ENCODE measurements around the gene SCYL1.
A peak's percentile ranks its signal among the peaks of the same experiment; 100 is the strongest.

SCYL1 gene

DNA sequence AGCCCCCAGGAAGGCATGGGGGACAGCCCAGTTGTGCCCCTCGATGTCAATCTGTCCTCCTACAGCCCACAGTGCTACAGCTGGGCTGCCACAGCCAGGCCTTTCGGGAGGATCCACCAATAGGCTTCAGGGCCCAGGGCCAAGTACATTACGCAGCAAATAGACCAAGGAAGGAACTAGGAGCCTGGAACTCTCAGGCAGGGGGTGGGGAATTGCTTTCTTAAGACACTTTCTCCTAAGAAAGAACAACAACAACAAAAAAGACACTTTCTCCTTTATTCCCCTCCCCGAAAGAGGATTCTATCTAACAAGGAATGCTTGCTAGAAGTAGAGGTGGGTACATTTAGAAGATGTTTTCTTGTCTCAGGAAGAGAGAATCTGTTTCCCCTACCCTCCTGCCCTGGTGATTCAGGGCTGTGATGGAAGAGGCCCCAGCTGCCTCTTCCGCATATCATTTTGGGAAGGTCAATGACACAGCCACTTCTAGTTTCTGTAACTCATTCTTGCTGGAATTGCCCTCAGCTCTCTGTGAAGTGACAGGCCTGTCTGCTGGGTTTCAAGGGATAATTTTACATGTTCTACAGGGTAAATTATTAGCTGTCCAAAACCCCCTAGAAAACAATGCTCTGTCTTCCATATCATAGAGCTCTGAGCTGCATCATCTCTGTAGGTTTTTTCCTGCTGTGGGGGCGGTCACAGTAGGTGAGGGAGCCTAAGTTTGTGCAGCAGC, 32.1 kb upstream of the SCYL1 start:
- Histone ChIP-seq H3K9ac (ENCODE audit: low read length) (peak overlapping the region; percentile 48), H3K27me3 (ENCODE audit: insufficient read depth, low read length) (no peaks in the 10 kb centered on the region), H3K4me2 (ENCODE audit: low read length) (peak overlapping the region; percentile 23; the same call in 1 of the 2 replicates), H3K36me3 (ENCODE audit: insufficient read depth, low read length) (no peaks in the 10 kb centered on the region), H3K4me3 (ENCODE audit: low read depth, low read length, poor library complexity, severe bottlenecking) (no peak overlapping the region), H4K20me1 (ENCODE audit: insufficient read depth, low read length) (no peaks in the 10 kb centered on the region), H3K9me3 (ENCODE audit: low read length) (no peaks in the 10 kb centered on the region), H2AFZ (ENCODE audit: low read length) (peak overlapping the region; percentile 26; the same call in 1 of the 2 replicates), H3K27ac (ENCODE audit: low read depth, low read length, poor library complexity, severe bottlenecking) (peak overlapping the region; percentile 83), H3K79me2 (ENCODE audit: insufficient read depth, low read length) (no peaks in the 10 kb centered on the region), H3F3A (ENCODE audit: insufficient read depth, low read length) (no peaks in the 10 kb centered on the region; the same call in 1 of the 2 replicates), H3K4me1 (ENCODE audit: insufficient read depth, low read length, severe bottlenecking) (peaks cover 90% of the 10 kb centered on the region), H3K9me2 (ENCODE audit: low read depth, low read length) (no peaks in the 10 kb centered on the region)
- TF ChIP-seq, protein P1, sequence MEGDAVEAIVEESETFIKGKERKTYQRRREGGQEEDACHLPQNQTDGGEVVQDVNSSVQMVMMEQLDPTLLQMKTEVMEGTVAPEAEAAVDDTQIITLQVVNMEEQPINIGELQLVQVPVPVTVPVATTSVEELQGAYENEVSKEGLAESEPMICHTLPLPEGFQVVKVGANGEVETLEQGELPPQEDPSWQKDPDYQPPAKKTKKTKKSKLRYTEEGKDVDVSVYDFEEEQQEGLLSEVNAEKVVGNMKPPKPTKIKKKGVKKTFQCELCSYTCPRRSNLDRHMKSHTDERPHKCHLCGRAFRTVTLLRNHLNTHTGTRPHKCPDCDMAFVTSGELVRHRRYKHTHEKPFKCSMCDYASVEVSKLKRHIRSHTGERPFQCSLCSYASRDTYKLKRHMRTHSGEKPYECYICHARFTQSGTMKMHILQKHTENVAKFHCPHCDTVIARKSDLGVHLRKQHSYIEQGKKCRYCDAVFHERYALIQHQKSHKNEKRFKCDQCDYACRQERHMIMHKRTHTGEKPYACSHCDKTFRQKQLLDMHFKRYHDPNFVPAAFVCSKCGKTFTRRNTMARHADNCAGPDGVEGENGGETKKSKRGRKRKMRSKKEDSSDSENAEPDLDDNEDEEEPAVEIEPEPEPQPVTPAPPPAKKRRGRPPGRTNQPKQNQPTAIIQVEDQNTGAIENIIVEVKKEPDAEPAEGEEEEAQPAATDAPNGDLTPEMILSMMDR (IDR thresholded peaks at IDR 0.05; ENCODE audit: low read length), result no peak
- no peak for TF ChIP-seq EZH2 (IDR thresholded peaks at IDR 0.05; ENCODE audit: borderline replicate concordance, low read length)

DNA sequence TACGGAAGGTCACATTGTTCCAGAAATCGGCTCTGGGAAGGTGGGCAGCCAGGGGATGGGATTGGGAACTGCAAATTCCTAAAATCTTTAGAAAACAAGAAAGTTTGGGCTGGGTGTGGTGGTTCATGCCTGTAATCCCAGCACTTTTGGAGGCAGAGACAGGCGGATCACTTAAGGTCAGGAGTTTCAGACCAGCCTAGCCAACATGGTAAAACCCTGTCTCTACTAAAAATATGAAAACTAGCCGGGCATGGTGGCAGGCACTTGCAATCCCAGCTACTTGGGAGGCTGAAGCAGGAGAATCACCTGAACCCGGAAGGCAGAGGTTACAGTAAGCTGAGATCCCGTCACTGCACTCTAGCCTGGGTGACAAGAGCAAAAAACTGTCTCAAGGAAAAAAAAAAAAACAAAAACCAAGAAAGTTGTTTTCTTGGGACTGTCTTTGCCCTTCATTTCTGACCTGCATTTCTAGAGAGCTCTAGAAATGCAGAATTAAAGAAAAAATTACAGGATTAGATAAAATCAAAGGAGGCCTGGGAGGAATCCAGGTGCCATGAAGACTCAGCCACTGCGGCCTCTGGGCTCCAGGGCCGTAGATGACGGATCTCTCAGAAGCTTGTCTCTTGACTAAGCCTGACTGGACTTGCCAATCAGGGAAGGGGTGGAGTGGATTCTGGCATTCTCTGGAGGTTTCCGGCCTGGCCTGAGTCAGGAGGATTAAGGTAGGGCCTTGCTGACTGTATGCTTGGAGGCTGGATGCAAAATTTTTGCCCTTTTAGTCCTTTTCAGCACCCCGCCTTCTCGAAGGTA, 31.3 kb upstream of the SCYL1 start:
- H3K79me2 ChIP-seq (ENCODE audit: insufficient read depth, low read length), result no peaks in the 10 kb centered on the region
- TF ChIP-seq, protein P1 (IDR thresholded peaks at IDR 0.05; ENCODE audit: low read length), result no peak
- TF ChIP-seq EZH2 (IDR thresholded peaks at IDR 0.05; ENCODE audit: borderline replicate concordance, low read length), result no peak
- peak overlapping the region; percentile 26; the same call in 1 of the 2 replicates for H2AFZ ChIP-seq (ENCODE audit: low read length)
- H3K9ac ChIP-seq (ENCODE audit: low read length), result peak overlapping the region; percentile 48
- H3K4me2 ChIP-seq (ENCODE audit: low read length), result peak overlapping the region; percentile 22; the same call in 1 of the 2 replicates
- no peaks in the 10 kb centered on the region for H3K36me3 ChIP-seq (ENCODE audit: insufficient read depth, low read length)
- H4K20me1 ChIP-seq (ENCODE audit: insufficient read depth, low read length), result no peaks in the 10 kb centered on the region
- peaks cover 90% of the 10 kb centered on the region for H3K4me1 ChIP-seq (ENCODE audit: insufficient read depth, low read length, severe bottlenecking)
- H3K27me3 ChIP-seq (ENCODE audit: insufficient read depth, low read length), result no peaks in the 10 kb centered on the region
- no peaks in the 10 kb centered on the region; the same call in 1 of the 2 replicates for H3F3A ChIP-seq (ENCODE audit: insufficient read depth, low read length)
- H3K9me3 ChIP-seq (ENCODE audit: low read length), result no peaks in the 10 kb centered on the region
- peak overlapping the region; percentile 83 for H3K27ac ChIP-seq (ENCODE audit: low read depth, low read length, poor library complexity, severe bottlenecking)
- no peak overlapping the region for H3K4me3 ChIP-seq (ENCODE audit: low read depth, low read length, poor library complexity, severe bottlenecking)
- H3K9me2 ChIP-seq (ENCODE audit: low read depth, low read length), result no peaks in the 10 kb centered on the region

DNA sequence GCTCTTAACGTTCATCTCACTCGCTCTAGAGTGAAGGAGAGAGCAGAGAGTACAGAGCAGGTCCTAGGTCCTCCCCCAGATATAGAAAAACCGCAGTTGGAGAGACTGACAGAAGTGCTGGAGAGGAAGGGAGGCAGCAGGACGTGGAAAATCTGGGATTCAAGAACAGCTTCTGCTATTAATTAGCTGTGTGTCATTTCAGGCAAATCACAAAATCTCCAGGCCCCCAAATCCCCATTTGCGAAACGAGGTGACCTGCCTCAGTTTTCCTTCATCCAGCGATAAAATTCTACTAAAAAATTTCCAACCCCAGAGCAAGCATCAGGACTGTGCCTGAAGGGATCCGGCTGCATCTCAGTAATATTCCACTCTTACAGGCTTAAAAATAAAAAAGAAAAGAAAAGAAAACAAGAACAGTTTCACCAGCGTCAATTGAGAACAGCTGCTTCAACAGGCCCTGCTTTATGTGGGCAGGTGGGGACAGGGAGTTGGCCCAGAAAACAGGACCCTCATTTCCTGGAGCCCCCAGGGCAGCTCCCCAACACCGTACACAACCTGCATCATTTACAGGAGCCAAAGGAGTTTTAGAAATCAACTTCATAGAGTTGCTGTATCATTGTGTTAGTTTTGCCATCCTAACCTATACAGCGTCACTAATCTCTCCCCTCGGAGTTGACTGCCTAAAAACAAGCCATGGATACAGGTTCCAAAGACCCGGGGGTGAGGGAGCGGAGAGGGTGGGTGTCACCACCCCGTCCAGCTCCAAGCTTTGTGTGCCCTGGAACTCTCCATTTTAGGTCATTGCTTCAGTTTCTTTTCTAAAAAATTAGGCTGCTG, 28.4 kb upstream of the SCYL1 start:
- H3K36me3 ChIP-seq (ENCODE audit: insufficient read depth, low read length), result peaks cover 25% of the 10 kb centered on the region
- peak overlapping the region; percentile 99 for H3K27ac ChIP-seq (ENCODE audit: low read depth, low read length, poor library complexity, severe bottlenecking)
- no peaks in the 10 kb centered on the region for H3K9me3 ChIP-seq (ENCODE audit: low read length)
- peaks cover 64% of the 10 kb centered on the region for H3K4me1 ChIP-seq (ENCODE audit: insufficient read depth, low read length, severe bottlenecking)
- H3K79me2 ChIP-seq (ENCODE audit: insufficient read depth, low read length), result peaks cover 26% of the 10 kb centered on the region
- H4K20me1 ChIP-seq (ENCODE audit: insufficient read depth, low read length), result no peaks in the 10 kb centered on the region
- TF ChIP-seq, protein P1 (IDR thresholded peaks at IDR 0.05; ENCODE audit: low read length), result no peak
- no peak for TF ChIP-seq EZH2 (IDR thresholded peaks at IDR 0.05; ENCODE audit: borderline replicate concordance, low read length)
- peak overlapping the region; percentile 73 for H3K4me2 ChIP-seq (ENCODE audit: low read length)
- peak overlapping the region; percentile 87 for H3K9ac ChIP-seq (ENCODE audit: low read length)
- H3F3A ChIP-seq (ENCODE audit: insufficient read depth, low read length), result peaks cover 24% of the 10 kb centered on the region; the same call in 1 of the 2 replicates
- H3K27me3 ChIP-seq (ENCODE audit: insufficient read depth, low read length), result no peaks in the 10 kb centered on the region
- H3K4me3 ChIP-seq (ENCODE audit: low read depth, low read length, poor library complexity, severe bottlenecking), result peak overlapping the region; percentile 46
- H2AFZ ChIP-seq (ENCODE audit: low read length), result peak overlapping the region; percentile 38; the same call in 1 of the 2 replicates
- no peaks in the 10 kb centered on the region for H3K9me2 ChIP-seq (ENCODE audit: low read depth, low read length)
